ENCODE results near the gene RALA. TPM values are rescaled to one million over a fixed set of nuclear protein-coding genes. Genes with fewer than 3 reads are reported as not detected.
"Not testable (repeated sequence)": the region's sequence is repeated elsewhere in the genome, so short reads cannot be mapped to it uniquely, and the experiment has no call there.

Gene RALA
- total and polyA plus RNA-seq, 10 of the 15 experiments (the other 5 are each of a cell fraction or from before 2014, with no cell fraction given) = 7.5 to 53.3 (median 23.1) TPM

GRCh38 chr7:39667341-39667923 lies 44.1 kb downstream of the RALA start (continued):
- TF ChIP-seq CEBPZ (IDR thresholded peaks at IDR 0.05; ENCODE audit: low read depth, low read length) = no peak
- TF ChIP-seq USF1 (IDR thresholded peaks at IDR 0.05; ENCODE audit: borderline replicate concordance, extremely low read length, insufficient read depth, low read depth, low read length) = no peak

GRCh38 chr7:39668280-39668679 lies 44.9 kb downstream of the RALA start:
- intact Hi-C loops (cut with micrococcal nuclease; ENCODE audit: unreplicated experiment); H2AFZ ChIP-seq (ENCODE audit: control insufficient read depth, low read depth, low read length); H3K4me2 ChIP-seq (ENCODE audit: control insufficient read depth, insufficient read depth); H3K79me2 ChIP-seq (ENCODE audit: control insufficient read depth, insufficient read depth, low read length); DNase-seq (ENCODE audit: low read depth, low spot score); H3K27me3 ChIP-seq (replicated peaks in 1 of 2; ENCODE audit: control insufficient read depth in 2 of 2, insufficient read depth in 2 of 2, low read length in 1 of 2); FAIRE-seq; RAD21 ChIA-PET (ENCODE audit: unreplicated experiment); CTCF ChIA-PET; H3K9ac ChIP-seq (ENCODE audit: control insufficient read depth, insufficient read depth, low read length); in situ Hi-C loops (cut with MboI); SMC1A ChIA-PET (ENCODE audit: uncharacterized antibody, unreplicated experiment); H3K9me3 ChIP-seq (replicated peaks; ENCODE audit: control insufficient read depth, insufficient read depth, low read length); H3K27ac ChIP-seq (ENCODE audit: control insufficient read depth, insufficient read depth); H4K20me1 ChIP-seq (ENCODE audit: control insufficient read depth, insufficient read depth); H3K4me1 ChIP-seq (ENCODE audit: control insufficient read depth, insufficient read depth, low read length); H3K4me3 ChIP-seq; BruUV-seq (replicated peaks); ATAC-seq; H3K36me3 ChIP-seq (ENCODE audit: control insufficient read depth in 2 of 2, insufficient read depth in 2 of 2, low read length in 1 of 2): not testable (repeated sequence)
- 96% methylated on average over 4 of the region's 4 CpGs for WGBS (ENCODE audit: insufficient coverage, insufficient replicate concordance, low lambda C conversion rate, missing lambda C conversion rate)
- POLR2A ChIA-PET = interaction anchor here (1.4 kb wide), 1 partner anchor 44 kb away, joined by 3 read pairs; no protein-coding TSS in a partner anchor
